Tibial nerve (tissue), 4 donors: ENCODE data around the gene RAPGEF5.

Experiments used
- EP300 ChIP-seq, 2 donors: sonication (generic); formaldehyde crosslinking; IDR thresholded peaks; one replicate each; pipeline ENCODE4 v1.6.1; 2017; ENCODE audit warnings: antibody characterized with exemption in 2 of 2, mild to moderate bottlenecking in 1 of 2
- POLR2A ChIP-seq, 2 donors: fragments of 450-650 bp; IDR thresholded peaks; one replicate each; pipeline ENCODE4 v1.6.1; 2017; ENCODE audit warnings: antibody characterized with exemption in 2 of 2, mild to moderate bottlenecking in 2 of 2, moderate library complexity in 2 of 2
- TF ChIP-seq, protein P1 (sequence below), 5 experiments: fragments of 200-600 bp in 3 of 5; fragments of 450-650 bp in 2 of 5; sonication (generic) in 3 of 5; IDR thresholded peaks; one replicate each; pipeline ENCODE4 v1.5.1; 2016 to 2019; ENCODE audit warnings: antibody characterized with exemption in 5 of 5, mild to moderate bottlenecking in 3 of 5, moderate library complexity in 2 of 5

DNA sequence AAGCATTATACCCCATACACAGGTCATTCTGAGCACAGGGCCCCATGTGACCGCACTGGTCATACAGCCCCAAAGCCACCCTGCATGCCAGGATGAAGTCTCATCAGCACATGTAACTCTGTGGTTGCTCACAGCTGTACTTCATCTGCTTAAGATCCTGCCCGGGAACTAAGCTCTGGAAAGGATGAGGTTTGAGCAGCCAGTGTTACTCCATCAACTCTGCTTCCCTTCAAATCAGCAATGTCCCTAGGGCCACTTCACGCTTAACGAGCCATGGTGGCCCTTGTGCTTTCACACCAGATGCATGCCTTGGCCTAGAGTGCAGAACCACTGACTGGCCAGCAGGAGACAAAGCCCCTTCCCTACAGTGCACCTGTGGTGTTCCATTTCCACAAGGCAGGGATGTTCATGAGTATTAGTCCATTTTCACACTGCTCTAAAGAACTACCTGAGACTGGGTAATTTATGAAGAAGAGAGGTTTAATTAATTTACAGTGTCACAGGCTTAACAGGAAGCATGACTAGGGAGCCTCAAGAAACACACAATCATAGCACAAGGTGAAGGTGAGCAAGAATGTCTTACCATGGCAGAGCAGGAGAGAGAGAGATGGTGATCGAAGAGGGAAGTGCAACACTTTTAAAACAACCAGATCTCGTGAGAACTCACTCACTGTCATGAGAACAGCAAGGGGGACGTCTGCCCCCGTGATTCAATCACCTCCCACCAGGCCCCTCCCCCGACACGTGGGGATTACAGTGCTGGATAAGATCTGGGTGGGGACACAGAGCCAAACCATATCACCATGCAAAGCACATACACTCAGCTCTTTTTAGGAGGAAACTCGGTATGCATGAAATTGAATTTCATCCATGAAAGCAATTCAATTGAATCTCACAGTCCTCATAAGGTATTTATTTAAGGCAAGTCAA lies 262.3 kb downstream of the RAPGEF5 start:
- TF ChIP-seq, protein P1, sequence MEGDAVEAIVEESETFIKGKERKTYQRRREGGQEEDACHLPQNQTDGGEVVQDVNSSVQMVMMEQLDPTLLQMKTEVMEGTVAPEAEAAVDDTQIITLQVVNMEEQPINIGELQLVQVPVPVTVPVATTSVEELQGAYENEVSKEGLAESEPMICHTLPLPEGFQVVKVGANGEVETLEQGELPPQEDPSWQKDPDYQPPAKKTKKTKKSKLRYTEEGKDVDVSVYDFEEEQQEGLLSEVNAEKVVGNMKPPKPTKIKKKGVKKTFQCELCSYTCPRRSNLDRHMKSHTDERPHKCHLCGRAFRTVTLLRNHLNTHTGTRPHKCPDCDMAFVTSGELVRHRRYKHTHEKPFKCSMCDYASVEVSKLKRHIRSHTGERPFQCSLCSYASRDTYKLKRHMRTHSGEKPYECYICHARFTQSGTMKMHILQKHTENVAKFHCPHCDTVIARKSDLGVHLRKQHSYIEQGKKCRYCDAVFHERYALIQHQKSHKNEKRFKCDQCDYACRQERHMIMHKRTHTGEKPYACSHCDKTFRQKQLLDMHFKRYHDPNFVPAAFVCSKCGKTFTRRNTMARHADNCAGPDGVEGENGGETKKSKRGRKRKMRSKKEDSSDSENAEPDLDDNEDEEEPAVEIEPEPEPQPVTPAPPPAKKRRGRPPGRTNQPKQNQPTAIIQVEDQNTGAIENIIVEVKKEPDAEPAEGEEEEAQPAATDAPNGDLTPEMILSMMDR (IDR thresholded peaks at IDR 0.05): no peak
- TF ChIP-seq POLR2A (IDR thresholded peaks at IDR 0.05) (no peak), EP300 (IDR thresholded peaks at IDR 0.05) (no peak)
